Thoracic aorta (tissue), 2 donors: ENCODE data around the gene NCAPG. TPM values are rescaled to one million over a fixed set of nuclear protein-coding genes. Genes with fewer than 3 reads are reported as not detected.

Experiments used
- ATAC-seq: fragments of 150-250 bp; one replicate; pipeline ENCODE4 v1.8.0; 2017; ENCODE audit warnings: low read depth; ENCODE audit not compliant: insufficient number of reproducible peaks, low FRiP score
- DNase-seq: peaks from one replicate; pipeline ENCODE4 v3.0.0-alpha.2; 2020; ENCODE audit warnings: low spot score
- H3K27ac ChIP-seq, 2 donors: fragments of 200-600 bp; sonication (generic); 1 replicate in 1 of 2; 2 replicates in 1 of 2; pipeline ENCODE4 v1.5.1; 2016; ENCODE audit warnings: mild to moderate bottlenecking in 2 of 2, moderate library complexity in 2 of 2
- H3K27me3 ChIP-seq: fragments of 200-600 bp; sonication (generic); replicated peaks from 2 replicates; pipeline ENCODE4 v1.6.0; 2016; ENCODE audit warnings: mild to moderate bottlenecking; ENCODE audit not compliant: insufficient read depth
- H3K36me3 ChIP-seq: fragments of 200-600 bp; sonication (generic); one replicate; pipeline ENCODE4 v1.5.1; 2016
- H3K4me1 ChIP-seq, 2 donors: fragments of 200-600 bp; sonication (generic); 1 replicate in 1 of 2; 2 replicates in 1 of 2; pipeline versions ENCODE4 v1.5.1 to v1.6.0; 2016; ENCODE audit warnings: low read depth in 2 of 2, mild to moderate bottlenecking in 1 of 2; ENCODE audit not compliant: control insufficient read depth in 1 of 2
- H3K4me3 ChIP-seq: fragments of 200-600 bp; sonication (generic); 2 replicates; pipeline ENCODE4 v1.5.1; 2016; ENCODE audit warnings: mild to moderate bottlenecking
- H3K9me3 ChIP-seq: fragments of 200-600 bp; sonication (generic); 2 replicates; pipeline ENCODE4 v1.5.1; 2016
- CTCF ChIP-seq: fragments of 200-600 bp; sonication (generic); IDR thresholded peaks from one replicate; pipeline ENCODE4 v1.5.1; 2019; ENCODE audit warnings: antibody characterized with exemption
- total RNA-seq, 2 donors: library from RNA; depleted of rRNA; stranded (reverse); fragments of >200 nt; gene quantifications; one replicate each; pipeline versions ENCODE4 v1.1.0 to v1.2.3, GENCODE V29; 2016

The NCAPG gene
- total RNA-seq, 2 donors from 2014 or later: 0.63 TPM; not detected in 1

GRCh38 chr4:17875402-17876070 lies 64.8 kb downstream of the NCAPG start:
- Histone ChIP-seq H3K27me3 (no peaks in the 10 kb centered on the region), H3K9me3 (no peaks in the 10 kb centered on the region), H3K4me1 (no peaks in the 10 kb centered on the region), H3K4me3 (no peak overlapping the region), H3K27ac (no peak overlapping the region), H3K36me3 (no peaks in the 10 kb centered on the region)
- no peak for TF ChIP-seq CTCF
- DNase-seq (no peak), ATAC-seq (no peak)

- no peak for DNase-seq
- no peak for ATAC-seq
- no peaks in the 10 kb centered on the region for H3K27me3 ChIP-seq
- no peak overlapping the region for H3K27ac ChIP-seq
- no peaks in the 10 kb centered on the region for H3K36me3 ChIP-seq
- no peaks in the 10 kb centered on the region for H3K9me3 ChIP-seq
- no peak for TF ChIP-seq CTCF
- H3K4me1 ChIP-seq: no peaks in the 10 kb centered on the region
- no peak overlapping the region for H3K4me3 ChIP-seq
These were observed 66.2 kb downstream of the NCAPG start for GRCh38 chr4:17876943-17877342.

DNA sequence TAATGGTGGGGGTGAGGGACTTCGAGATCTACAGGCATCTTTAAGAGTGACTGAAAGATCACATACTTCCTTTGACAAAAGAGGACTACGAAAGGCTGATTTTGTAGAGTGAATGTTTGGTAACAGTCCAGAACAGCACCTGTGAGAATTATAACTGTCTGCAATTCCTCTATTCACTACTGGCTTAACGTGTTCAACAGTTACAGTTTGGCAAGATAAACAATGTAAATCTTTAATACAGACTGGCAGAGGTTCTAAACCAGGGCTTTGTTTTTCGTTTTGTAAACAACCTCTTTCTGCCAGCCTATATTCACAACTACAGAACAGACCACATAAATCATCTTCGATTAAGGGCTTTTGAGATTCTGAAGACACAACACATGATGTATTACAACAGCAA lies 66.9 kb downstream of the NCAPG start:
- Histone ChIP-seq H3K27ac (no peak overlapping the region), H3K36me3 (no peaks in the 10 kb centered on the region), H3K4me1 (no peaks in the 10 kb centered on the region), H3K27me3 (no peaks in the 10 kb centered on the region), H3K4me3 (no peak overlapping the region), H3K9me3 (no peaks in the 10 kb centered on the region)
- no peak for DNase-seq
- no peak for ATAC-seq
- TF ChIP-seq CTCF: no peak

- Histone ChIP-seq H3K9me3 (no peaks in the 10 kb centered on the region), H3K36me3 (peaks cover 8% of the 10 kb centered on the region)
- no peak for DNase-seq
These were observed 73.3 kb downstream of the NCAPG start for GRCh38 chr4:17884063-17884462.

GRCh38 chr4:17884511-17884910 lies 73.7 kb downstream of the NCAPG start:
- H3K27me3 ChIP-seq: no peaks in the 10 kb centered on the region
- ATAC-seq (no peak), DNase-seq (no peak)
- no peak overlapping the region for H3K27ac ChIP-seq
- no peaks in the 10 kb centered on the region for H3K9me3 ChIP-seq
- H3K36me3 ChIP-seq: peaks cover 8% of the 10 kb centered on the region
- no peaks in the 10 kb centered on the region for H3K4me1 ChIP-seq
- no peak for TF ChIP-seq CTCF
- H3K4me3 ChIP-seq: no peak overlapping the region

More at GRCh38 chr4:17884063-17884462, 73.3 kb downstream of the NCAPG start:
- TF ChIP-seq CTCF: no peak
- no peaks in the 10 kb centered on the region for H3K27me3 ChIP-seq
- no peak overlapping the region for H3K4me3 ChIP-seq
- no peaks in the 10 kb centered on the region for H3K4me1 ChIP-seq
- H3K27ac ChIP-seq: no peak overlapping the region
- ATAC-seq: no peak
